OCI-LY1 (cell line): Measurements from ENCODE around the gene FGR.
A peak's percentile ranks its signal among the peaks of the same experiment; 100 is the strongest.

Source experiments
- H2AFZ ChIP-seq: fragments of 200-600 bp; sonication (generic), shearing (Covaris generic); 2 replicates; pipeline ENCODE4 v1.6.0; 2014; ENCODE audit warnings: antibody characterized with exemption, mild to moderate bottlenecking, low read length
- H3F3A ChIP-seq: fragments of 200-600 bp; sonication (generic), shearing (Covaris generic); 2 replicates; pipeline ENCODE4 v1.6.0; 2014; ENCODE audit warnings: mild to moderate bottlenecking, antibody characterized with exemption, low read length, moderate library complexity; ENCODE audit not compliant: insufficient read depth
- H3K27ac ChIP-seq: fragments of 200-600 bp; sonication (generic); 2 replicates; pipeline ENCODE4 v1.5.1; 2014; ENCODE audit warnings: low read length, mixed run types, mild to moderate bottlenecking, low read depth; ENCODE audit not compliant: poor library complexity, severe bottlenecking
- H3K27me3 ChIP-seq: fragments of 200-600 bp; sonication (generic); 2 replicates; pipeline ENCODE4 v1.6.0; 2014; ENCODE audit warnings: antibody characterized with exemption, mild to moderate bottlenecking, low read length, moderate library complexity; ENCODE audit not compliant: insufficient read depth
- H3K36me3 ChIP-seq: fragments of 200-600 bp; sonication (generic); 2 replicates; pipeline ENCODE4 v1.6.1; 2014; ENCODE audit warnings: mild to moderate bottlenecking, antibody characterized with exemption, low read length, moderate library complexity, mixed read lengths; ENCODE audit not compliant: insufficient read depth
- H3K4me1 ChIP-seq: fragments of 200-600 bp; sonication (generic); 2 replicates; pipeline ENCODE4 v1.5.1; 2014; ENCODE audit warnings: mild to moderate bottlenecking, low read length, moderate library complexity; ENCODE audit not compliant: insufficient read depth, severe bottlenecking
- H3K4me2 ChIP-seq: fragments of 200-600 bp; sonication (generic), shearing (Covaris generic); 2 replicates; pipeline ENCODE4 v1.6.1; 2014; ENCODE audit warnings: low read length
- H3K4me3 ChIP-seq: fragments of 200-600 bp; sonication (generic); 2 replicates; pipeline ENCODE4 v1.5.1; 2014; ENCODE audit warnings: low read length, low read depth, mild to moderate bottlenecking, mixed read lengths; ENCODE audit not compliant: poor library complexity, severe bottlenecking
- H3K79me2 ChIP-seq: fragments of 200-600 bp; shearing (Covaris generic); 2 replicates; pipeline ENCODE4 v1.6.1; 2016; ENCODE audit warnings: mixed run types, low read length, mixed read lengths; ENCODE audit not compliant: insufficient read depth
- H3K9ac ChIP-seq: fragments of 200-600 bp; sonication (generic), shearing (Covaris generic); 2 replicates; pipeline ENCODE4 v1.6.1; 2014; ENCODE audit warnings: mild to moderate bottlenecking, low read length, mixed read lengths
- H3K9me2 ChIP-seq: fragments of 200-600 bp; sonication (generic), shearing (Covaris generic); 2 replicates; pipeline ENCODE4 v1.6.1; 2014; ENCODE audit warnings: low read depth, mild to moderate bottlenecking, low read length, mixed read lengths
- H3K9me3 ChIP-seq: fragments of 200-600 bp; shearing (Covaris generic); 2 replicates; pipeline ENCODE4 v1.6.1; 2014; ENCODE audit warnings: low read length, mixed read lengths
- H4K20me1 ChIP-seq: fragments of 200-600 bp; sonication (generic), shearing (Covaris generic); 2 replicates; pipeline ENCODE4 v1.6.0; 2016; ENCODE audit warnings: mild to moderate bottlenecking, low read length; ENCODE audit not compliant: insufficient read depth
- CTCF ChIP-seq: fragments of 200-600 bp; sonication (generic), shearing (Covaris generic); IDR thresholded peaks from 2 replicates; pipeline ENCODE4 v1.5.1; 2017; ENCODE audit warnings: mild to moderate bottlenecking, antibody characterized with exemption, low read length, moderate library complexity, mixed read lengths
- EZH2 ChIP-seq: fragments of 200-600 bp; sonication (generic), shearing (Covaris generic); IDR thresholded peaks from 2 replicates; pipeline ENCODE4 v1.8.0; 2017; ENCODE audit warnings: borderline replicate concordance, mixed run types, mild to moderate bottlenecking, antibody characterized with exemption, low read length, moderate library complexity, mixed read lengths

Gene FGR

GRCh38 chr1:27599605-27600497, 35.1 kb downstream of the FGR start:
- no peak overlapping the region for H3K27ac ChIP-seq

DNA sequence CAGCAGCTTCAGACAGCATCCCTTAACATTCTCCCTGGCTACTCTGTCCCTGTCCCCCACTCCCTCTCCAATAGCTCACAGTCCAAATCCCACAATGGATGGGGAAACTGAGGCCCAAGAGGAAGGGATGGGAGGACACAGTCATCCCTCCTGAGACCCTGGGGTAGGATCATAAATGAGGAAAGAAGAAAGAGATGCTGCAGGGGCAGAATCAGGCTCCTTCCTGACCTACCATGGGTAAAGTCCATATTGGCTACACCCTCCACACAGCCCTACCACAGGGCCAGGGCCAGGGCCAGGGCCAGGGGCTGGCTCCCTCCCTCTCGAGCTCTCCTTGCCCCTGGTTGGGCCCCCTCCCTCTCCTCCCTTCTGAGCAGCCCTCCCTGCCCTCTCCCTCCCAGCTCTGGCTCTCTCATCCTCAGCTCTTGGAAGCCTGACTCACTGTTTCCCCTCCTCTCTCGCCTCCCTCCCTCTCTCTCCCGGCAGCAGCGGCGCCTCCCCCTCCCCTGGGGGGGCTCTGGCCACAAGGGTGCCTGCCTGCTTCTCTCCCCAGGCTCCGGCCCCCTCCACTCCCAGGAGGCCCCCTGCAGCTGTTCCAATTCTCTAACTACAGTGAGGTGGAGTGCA, 36.0 kb downstream of the FGR start:
- Histone ChIP-seq H3K27me3 (no peaks in the 10 kb centered on the region), H3K4me3 (no peak overlapping the region), H3K9me2 (no peaks in the 10 kb centered on the region), H3K9ac (no peak overlapping the region), H3K36me3 (no peaks in the 10 kb centered on the region), H3K27ac (no peak overlapping the region), H3K9me3 (no peaks in the 10 kb centered on the region), H3F3A (no peaks in the 10 kb centered on the region), H3K4me1 (peaks cover 29% of the 10 kb centered on the region), H3K79me2 (no peaks in the 10 kb centered on the region), H4K20me1 (no peaks in the 10 kb centered on the region), H3K4me2 (no peak overlapping the region), H2AFZ (no peak overlapping the region)
- TF ChIP-seq EZH2 = no peak

More at GRCh38 chr1:27599605-27600497, 35.1 kb downstream of the FGR start:
- Histone ChIP-seq H4K20me1 (no peaks in the 10 kb centered on the region), H3K36me3 (no peaks in the 10 kb centered on the region), H3F3A (no peaks in the 10 kb centered on the region), H3K9me2 (no peaks in the 10 kb centered on the region), H3K9me3 (no peaks in the 10 kb centered on the region), H3K9ac (no peak overlapping the region), H3K4me1 (peaks cover 29% of the 10 kb centered on the region), H3K4me3 (no peak overlapping the region), H3K4me2 (no peak overlapping the region), H3K79me2 (no peaks in the 10 kb centered on the region), H3K27me3 (no peaks in the 10 kb centered on the region), H2AFZ (no peak overlapping the region)
- peak; percentile 10; the same call in 1 of the 2 replicates for TF ChIP-seq CTCF
- TF ChIP-seq EZH2 = no peak

DNA sequence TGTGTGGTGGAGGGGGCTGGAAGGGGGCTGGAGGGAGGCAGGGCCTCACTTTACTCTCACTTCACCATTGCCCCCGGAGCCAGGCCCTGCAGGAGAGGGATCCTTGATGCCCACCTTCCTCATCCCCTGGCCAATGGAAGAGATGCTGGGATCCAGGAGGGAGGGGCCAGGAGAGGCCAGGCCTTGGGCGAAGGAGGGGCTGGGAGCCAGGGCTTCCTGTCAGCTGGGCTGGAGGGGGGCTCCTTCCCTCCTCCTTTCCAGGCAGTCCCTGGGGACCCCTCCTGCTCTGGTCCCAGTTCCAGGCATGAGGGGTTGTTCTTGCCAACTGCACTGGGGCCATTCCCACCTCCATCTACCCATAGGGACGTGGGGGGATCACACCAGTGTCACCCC, 36.7 kb downstream of the FGR start:
- Histone ChIP-seq H3K9me2 (no peaks in the 10 kb centered on the region), H4K20me1 (no peaks in the 10 kb centered on the region), H3K4me3 (no peak overlapping the region), H3K4me1 (peaks cover 29% of the 10 kb centered on the region), H2AFZ (no peak overlapping the region), H3F3A (no peaks in the 10 kb centered on the region), H3K9me3 (no peaks in the 10 kb centered on the region), H3K79me2 (no peaks in the 10 kb centered on the region), H3K9ac (no peak overlapping the region), H3K4me2 (no peak overlapping the region), H3K36me3 (no peaks in the 10 kb centered on the region), H3K27ac (no peak overlapping the region), H3K27me3 (no peaks in the 10 kb centered on the region)
- TF ChIP-seq EZH2 = no peak
- TF ChIP-seq CTCF = no peak
